Left ventricle myocardium inferior (tissue), 1 donor: ENCODE results near the gene MYLK2. TPM values are rescaled to one million over a fixed set of nuclear protein-coding genes. Genes with fewer than 3 reads are reported as not detected.

Source experiments
- DNase-seq: peaks from one replicate; pipeline ENCODE4 v3.0.0-alpha.2; 2020
- H3K27ac ChIP-seq: fragments of 200-600 bp; replicated peaks from 2 replicates; pipeline ENCODE4 v1.8.0; 2021
- H3K27me3 ChIP-seq: fragments of 200-600 bp; 2 replicates; pipeline ENCODE4 v1.8.0; 2021; ENCODE audit warnings: low read depth
- H3K36me3 ChIP-seq: fragments of 200-600 bp; 2 replicates; pipeline ENCODE4 v1.8.0; 2021
- H3K4me1 ChIP-seq: fragments of 200-600 bp; 2 replicates; pipeline ENCODE4 v1.8.0; 2021
- H3K4me3 ChIP-seq: fragments of 200-600 bp; 2 replicates; pipeline ENCODE4 v1.8.0; 2021; ENCODE audit warnings: mild to moderate bottlenecking, moderate library complexity
- H3K9me3 ChIP-seq: fragments of 200-600 bp; replicated peaks from 2 replicates; pipeline ENCODE4 v1.8.0; 2021
- CTCF ChIP-seq: fragments of 200-600 bp; IDR thresholded peaks from 2 replicates; pipeline ENCODE4 v1.8.0; 2021; ENCODE audit warnings: antibody characterized with exemption, mild to moderate bottlenecking, borderline replicate concordance
- intact Hi-C: fragments of 100-400 bp; cut with micrococcal nuclease; formaldehyde crosslinking; loops from one replicate; pipeline ENCODE4 v1.11.0; 2022
- total RNA-seq: library from RNA; stranded (reverse); fragmentation: NEBNext Ultra II Directional; extraction: Animal tissue kit (Norgen Biotek cat#: 25700); gene quantifications from one replicate; pipeline ENCODE4 v1.2.1, GENCODE V29; 2021
- donor health status: DM: no; HTN: yes; CAD: no; lungs with severe emphysema.

Gene MYLK2
- total RNA-seq, 1 donor from 2014 or later: 0.25 TPM

- H3K4me3 ChIP-seq: no peak overlapping the region
- H3K27me3 ChIP-seq: no peaks in the 10 kb centered on the region
- intact Hi-C loops: no loop called here
- no peaks in the 10 kb centered on the region for H3K9me3 ChIP-seq
- peaks cover 10% of the 10 kb centered on the region for H3K4me1 ChIP-seq
- no peak overlapping the region for H3K27ac ChIP-seq
- no peak for DNase-seq
- no peak for TF ChIP-seq CTCF
- H3K36me3 ChIP-seq: no peaks in the 10 kb centered on the region
Measured at GRCh38 chr20:31883829-31884228, 64.7 kb downstream of the MYLK2 start.

Other genes starting within 250 kb of the MYLK2 start
- gene ID1, start 214.1 kb upstream of the MYLK2 start, total RNA-seq: 91.5 TPM
- gene COX4I2, start 181.4 kb upstream of the MYLK2 start, total RNA-seq: 7.6 TPM
- gene BCL2L1, start 96.5 kb upstream of the MYLK2 start, total RNA-seq: 53.2 TPM
- gene TPX2, start 80.1 kb upstream of the MYLK2 start, total RNA-seq: 0.71 TPM
- gene FOXS1, start 26.2 kb downstream of the MYLK2 start, total RNA-seq: 1.6 TPM
- gene DUSP15, start 51.2 kb downstream of the MYLK2 start, total RNA-seq: 5.1 TPM
- gene TTLL9, start 51.3 kb downstream of the MYLK2 start, total RNA-seq: 0.05 TPM
- 10.4 TPM for gene PDRG1, start 132.7 kb downstream of the MYLK2 start, total RNA-seq
- not detected for gene XKR7, start 148.8 kb downstream of the MYLK2 start, total RNA-seq
- 7.5 TPM for gene CCM2L, start 191.1 kb downstream of the MYLK2 start, total RNA-seq
- gene HCK, start 232.9 kb downstream of the MYLK2 start, total RNA-seq: 4.3 TPM